ENCODE measurements around the gene CELSR1.
"Not testable (repeated sequence)": the region's sequence is repeated elsewhere in the genome, so short reads cannot be mapped to it uniquely, and the experiment has no call there.

Gene CELSR1

GRCh38 chr22:46481386-46481785 is 56.0 kb downstream of the CELSR1 start:
- no peak for DNase-seq (ENCODE audit: low spot score)

GRCh38 chr22:46480396-46480795 is 57.0 kb downstream of the CELSR1 start:
- DNase-seq (ENCODE audit: low spot score), result no peak

- DNase-seq (ENCODE audit: low spot score), result no peak
Measured at GRCh38 chr22:46479046-46479445, 58.4 kb downstream of the CELSR1 start.

GRCh38 chr22:46478083-46478551 is 59.3 kb downstream of the CELSR1 start:
- no peak for DNase-seq (ENCODE audit: low spot score)

GRCh38 chr22:46476547-46476941 is 60.9 kb downstream of the CELSR1 start:
- DNase-seq (ENCODE audit: low spot score), result no peak

GRCh38 chr22:46473896-46474557 is 63.4 kb downstream of the CELSR1 start:
- no peak for DNase-seq (ENCODE audit: low spot score)

GRCh38 chr22:46473021-46473779 is 64.2 kb downstream of the CELSR1 start:
- no peak for DNase-seq (ENCODE audit: low spot score)

- no peak for DNase-seq (ENCODE audit: low spot score)
Measured at GRCh38 chr22:46472722-46473016, 64.8 kb downstream of the CELSR1 start.

- DNase-seq (ENCODE audit: low spot score), result no peak
Measured at GRCh38 chr22:46471901-46472721, 65.3 kb downstream of the CELSR1 start.

- not testable (repeated sequence) for DNase-seq (ENCODE audit: low spot score)
Measured at GRCh38 chr22:46471330-46471729, 66.1 kb downstream of the CELSR1 start.

GRCh38 chr22:46469711-46470110 is 67.7 kb downstream of the CELSR1 start:
- no peak for DNase-seq (ENCODE audit: low spot score)

- no peak for DNase-seq (ENCODE audit: low spot score)
Measured at GRCh38 chr22:46467006-46467405, 70.4 kb downstream of the CELSR1 start.

- no peak for DNase-seq (ENCODE audit: low spot score)
Measured at GRCh38 chr22:46466255-46466676, 71.2 kb downstream of the CELSR1 start.

- no peak for DNase-seq (ENCODE audit: low spot score)
Measured at GRCh38 chr22:46465793-46466192, 71.6 kb downstream of the CELSR1 start.

- no peak for DNase-seq (ENCODE audit: low spot score)
Measured at GRCh38 chr22:46465345-46465720, 72.1 kb downstream of the CELSR1 start.

- no peak for DNase-seq (ENCODE audit: low spot score)
Measured at GRCh38 chr22:46464701-46465344, 72.6 kb downstream of the CELSR1 start.

- no peak for DNase-seq (ENCODE audit: low spot score)
Measured at GRCh38 chr22:46464296-46464695, 73.1 kb downstream of the CELSR1 start.

- no peak for DNase-seq (ENCODE audit: low spot score)
Measured at GRCh38 chr22:46463435-46464227, 73.8 kb downstream of the CELSR1 start.

- DNase-seq (ENCODE audit: low spot score), result no peak
Measured at GRCh38 chr22:46462726-46463371, 74.6 kb downstream of the CELSR1 start.

- no peak for DNase-seq (ENCODE audit: low spot score)
Measured at GRCh38 chr22:46461566-46462180, 75.7 kb downstream of the CELSR1 start.

- no peak for DNase-seq (ENCODE audit: low spot score)
Measured at GRCh38 chr22:46460857-46461256, 76.6 kb downstream of the CELSR1 start.

Measured in HuH-7 (cell line).